ENCODE measurements around the gene FAM53C. TPM values are rescaled to one million over a fixed set of nuclear protein-coding genes. Genes with fewer than 3 reads are reported as not detected.
"Not testable (repeated sequence)": the region's sequence is repeated elsewhere in the genome, so short reads cannot be mapped to it uniquely, and the experiment has no call there.

FAM53C gene
- total RNA-seq, 4 donors from 2014 or later: 12.1 to 14.2 (median 13.4) TPM

DNA sequence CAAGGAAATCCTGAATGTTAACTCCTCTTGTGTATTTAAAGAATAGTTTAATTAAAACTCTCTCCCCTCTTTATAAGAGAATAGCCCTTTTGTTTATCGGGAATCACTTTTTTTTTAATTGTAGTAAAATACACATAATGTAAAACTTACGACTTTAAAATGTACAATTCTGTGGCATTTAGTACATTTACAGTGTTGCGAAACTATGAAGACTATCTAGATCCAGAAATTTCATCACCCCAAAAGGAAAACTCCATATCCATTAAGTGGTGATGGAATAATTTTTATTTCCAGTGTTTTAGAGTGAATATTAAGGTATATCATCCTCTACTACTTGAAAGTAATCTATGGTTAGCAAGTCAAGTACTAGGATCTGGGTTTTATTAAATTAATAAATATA, 51.3 kb downstream of the FAM53C start:
- TF ChIP-seq POLR2A (IDR thresholded peaks at IDR 0.05): no peak
- TF ChIP-seq, protein P1, sequence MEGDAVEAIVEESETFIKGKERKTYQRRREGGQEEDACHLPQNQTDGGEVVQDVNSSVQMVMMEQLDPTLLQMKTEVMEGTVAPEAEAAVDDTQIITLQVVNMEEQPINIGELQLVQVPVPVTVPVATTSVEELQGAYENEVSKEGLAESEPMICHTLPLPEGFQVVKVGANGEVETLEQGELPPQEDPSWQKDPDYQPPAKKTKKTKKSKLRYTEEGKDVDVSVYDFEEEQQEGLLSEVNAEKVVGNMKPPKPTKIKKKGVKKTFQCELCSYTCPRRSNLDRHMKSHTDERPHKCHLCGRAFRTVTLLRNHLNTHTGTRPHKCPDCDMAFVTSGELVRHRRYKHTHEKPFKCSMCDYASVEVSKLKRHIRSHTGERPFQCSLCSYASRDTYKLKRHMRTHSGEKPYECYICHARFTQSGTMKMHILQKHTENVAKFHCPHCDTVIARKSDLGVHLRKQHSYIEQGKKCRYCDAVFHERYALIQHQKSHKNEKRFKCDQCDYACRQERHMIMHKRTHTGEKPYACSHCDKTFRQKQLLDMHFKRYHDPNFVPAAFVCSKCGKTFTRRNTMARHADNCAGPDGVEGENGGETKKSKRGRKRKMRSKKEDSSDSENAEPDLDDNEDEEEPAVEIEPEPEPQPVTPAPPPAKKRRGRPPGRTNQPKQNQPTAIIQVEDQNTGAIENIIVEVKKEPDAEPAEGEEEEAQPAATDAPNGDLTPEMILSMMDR (IDR thresholded peaks at IDR 0.05): no peak
- Histone ChIP-seq H3K9me3 (no peaks in the 10 kb centered on the region), H3K27ac (no peak overlapping the region), H3K27me3 (no peaks in the 10 kb centered on the region), H3K36me3 (peaks cover 15 to 90% (median 41%) of the 10 kb centered on the region in 3 donors), H3K4me1 (no peaks in the 10 kb centered on the region), H3K4me3 (no peak overlapping the region)
- intact Hi-C loops (cut with DNase I): no loop called here
- DNase-seq: no peak
- 73 to 93% methylated on average over 3 of the region's 3 CpGs for WGBS, 2 donors

DNA sequence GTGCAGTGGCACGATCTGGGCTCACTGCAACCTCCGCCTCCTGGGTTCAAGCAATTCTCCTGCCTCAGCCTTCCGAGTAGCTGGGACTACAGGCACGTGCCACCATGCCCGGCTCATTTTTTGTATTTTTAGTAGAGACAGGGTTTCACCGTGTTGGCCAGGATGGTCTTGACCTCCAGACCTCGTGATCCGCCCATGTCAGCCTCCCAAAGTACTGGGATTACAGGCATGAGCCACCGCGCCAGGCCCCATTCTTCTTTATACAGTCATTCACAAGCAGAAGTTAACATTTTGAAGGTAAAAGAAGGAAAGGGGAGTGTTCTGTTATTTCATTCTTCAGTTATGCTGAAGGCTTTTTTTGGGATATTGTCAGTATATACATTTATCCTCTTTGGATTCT, 51.8 kb downstream of the FAM53C start:
- not testable (repeated sequence) for H3K4me3 ChIP-seq, H3K27ac ChIP-seq, H3K27me3 ChIP-seq, DNase-seq, H3K9me3 ChIP-seq, H3K4me1 ChIP-seq
- H3K36me3 ChIP-seq: peaks cover 15 to 90% (median 42%) of the 10 kb centered on the region in 3 donors
- intact Hi-C loops (cut with DNase I): loop anchor here (10.0 kb wide), 1 partner anchor 165 kb away; no protein-coding TSS in a partner anchor
- WGBS, 2 donors: 95 to 100% methylated on average over 4 to 10 of the region's 10 CpGs

DNA sequence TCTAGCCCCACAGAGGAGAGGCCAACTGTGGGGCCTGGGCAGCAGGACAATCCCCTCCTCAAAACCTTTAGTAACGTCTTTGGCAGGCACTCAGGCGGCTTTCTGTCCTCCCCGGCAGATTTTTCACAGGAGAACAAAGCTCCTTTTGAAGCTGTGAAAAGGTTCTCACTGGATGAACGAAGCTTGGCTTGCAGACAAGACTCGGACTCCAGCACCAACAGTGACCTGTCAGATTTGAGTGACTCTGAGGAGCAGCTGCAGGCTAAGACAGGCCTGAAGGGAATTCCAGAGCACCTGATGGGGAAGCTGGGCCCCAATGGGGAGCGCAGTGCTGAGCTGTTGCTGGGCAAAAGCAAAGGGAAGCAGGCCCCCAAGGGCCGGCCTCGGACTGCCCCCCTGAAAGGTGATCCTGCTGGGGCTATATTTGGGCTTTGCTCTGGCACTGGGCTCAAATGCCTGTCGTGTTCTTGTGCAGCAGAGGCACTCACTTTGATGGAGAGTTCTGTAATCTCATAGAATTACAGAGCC, 53.9 kb downstream of the FAM53C start:
- H3K36me3 ChIP-seq: peaks cover 15 to 90% (median 35%) of the 10 kb centered on the region in 3 donors
- WGBS, 2 donors: 63 to 84% methylated on average over 3 to 6 of the region's 9 CpGs
- no peaks in the 10 kb centered on the region for H3K27me3 ChIP-seq
- H3K4me3 ChIP-seq: no peak overlapping the region
- TF ChIP-seq POLR2A (IDR thresholded peaks at IDR 0.05): no peak
- TF ChIP-seq, protein P1 (IDR thresholded peaks at IDR 0.05): no peak
- peak overlapping the region in 1 of 4 donors; percentile 25 for H3K27ac ChIP-seq
- no peaks in the 10 kb centered on the region for H3K9me3 ChIP-seq
- intact Hi-C loops (cut with DNase I): loop anchor here (10.0 kb wide), 1 partner anchor 167 kb away; no protein-coding TSS in a partner anchor
- no peaks in the 10 kb centered on the region for H3K4me1 ChIP-seq
- no peak for DNase-seq

Other genes with a start within 250 kb of the FAM53C start
- gene NME5, start 198.8 kb upstream of the FAM53C start, total RNA-seq: 1 to 10 TPM in 1 of 4 donors, under 1 TPM in 2, not detected in 1; 0.38 to 3.0 (median 0.61) TPM
- 10 to 100 TPM; 27.9 to 39.9 (median 32.6) TPM for gene BRD8, start 159.6 kb upstream of the FAM53C start, total RNA-seq
- gene KIF20A, start 159.2 kb upstream of the FAM53C start, total RNA-seq: 10 to 100 TPM in 3 of 4 donors, 1 to 10 TPM in 1; 5.7 to 22.7 (median 17.8) TPM
- gene CDC23, start 124.9 kb upstream of the FAM53C start, total RNA-seq: 10 to 100 TPM; 10.4 to 25.8 (median 20.5) TPM
- under 1 TPM in 2 of 4 donors, not detected in 2; 0.35 to 0.41 TPM for gene GFRA3, start 63.6 kb upstream of the FAM53C start, total RNA-seq
- 1 to 10 TPM in 3 of 4 donors, under 1 TPM in 1; 0.80 to 3.1 (median 1.8) TPM for gene CDC25C, start 6.5 kb upstream of the FAM53C start, total RNA-seq
- 10 to 100 TPM; 34.5 to 53.8 (median 36.2) TPM for gene KDM3B, start 14.4 kb downstream of the FAM53C start, total RNA-seq
- gene REEP2, start 100.8 kb downstream of the FAM53C start, total RNA-seq: 1 to 10 TPM in 1 of 4 donors, under 1 TPM in 3; 0.11 to 3.8 (median 0.20) TPM
- gene EGR1, start 127.2 kb downstream of the FAM53C start, total RNA-seq: 10 to 100 TPM; 10.9 to 47.8 (median 19.5) TPM
- 100 to 1,000 TPM in 2 of 4 donors, 10 to 100 TPM in 2; 65.2 to 132 (median 103) TPM for gene ETF1, start 205.0 kb downstream of the FAM53C start, total RNA-seq
- 100 to 1,000 TPM; 185 to 354 (median 279) TPM for gene HSPA9, start 237.1 kb downstream of the FAM53C start, total RNA-seq

Data from esophagus squamous epithelium (tissue), 5 donors.